Measurements from ENCODE around the gene MRPL1.

DNA sequence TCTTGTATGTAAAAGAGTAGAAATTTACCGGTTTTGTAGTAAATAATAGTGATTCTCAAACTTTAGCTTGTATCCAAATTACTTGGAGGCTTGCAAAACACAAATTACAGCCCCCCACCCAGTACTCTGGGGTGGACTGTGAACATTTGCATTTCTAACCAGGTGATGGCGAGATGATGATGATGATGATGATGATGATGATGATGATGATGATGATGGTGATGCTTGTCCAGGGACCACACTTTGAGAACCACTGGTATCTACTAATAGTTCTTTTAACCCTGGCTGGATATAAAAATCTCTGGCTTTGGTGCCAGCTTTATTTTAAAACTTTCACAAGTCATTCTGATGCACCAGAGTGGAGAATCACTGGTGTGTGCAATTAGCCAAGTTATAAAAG is 96.3 kb downstream of the MRPL1 start:
- TF ChIP-seq, protein P1, sequence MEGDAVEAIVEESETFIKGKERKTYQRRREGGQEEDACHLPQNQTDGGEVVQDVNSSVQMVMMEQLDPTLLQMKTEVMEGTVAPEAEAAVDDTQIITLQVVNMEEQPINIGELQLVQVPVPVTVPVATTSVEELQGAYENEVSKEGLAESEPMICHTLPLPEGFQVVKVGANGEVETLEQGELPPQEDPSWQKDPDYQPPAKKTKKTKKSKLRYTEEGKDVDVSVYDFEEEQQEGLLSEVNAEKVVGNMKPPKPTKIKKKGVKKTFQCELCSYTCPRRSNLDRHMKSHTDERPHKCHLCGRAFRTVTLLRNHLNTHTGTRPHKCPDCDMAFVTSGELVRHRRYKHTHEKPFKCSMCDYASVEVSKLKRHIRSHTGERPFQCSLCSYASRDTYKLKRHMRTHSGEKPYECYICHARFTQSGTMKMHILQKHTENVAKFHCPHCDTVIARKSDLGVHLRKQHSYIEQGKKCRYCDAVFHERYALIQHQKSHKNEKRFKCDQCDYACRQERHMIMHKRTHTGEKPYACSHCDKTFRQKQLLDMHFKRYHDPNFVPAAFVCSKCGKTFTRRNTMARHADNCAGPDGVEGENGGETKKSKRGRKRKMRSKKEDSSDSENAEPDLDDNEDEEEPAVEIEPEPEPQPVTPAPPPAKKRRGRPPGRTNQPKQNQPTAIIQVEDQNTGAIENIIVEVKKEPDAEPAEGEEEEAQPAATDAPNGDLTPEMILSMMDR (conservative IDR thresholded peaks at IDR 0.05 in 1 of 2, IDR thresholded peaks at IDR 0.05 in 1 of 2; ENCODE audit: low read depth in 1 of 2, low read length in 2 of 2), result no peak
- no peak for TF ChIP-seq EZH2 (IDR thresholded peaks at IDR 0.05; ENCODE audit: low read length, missing control alignments)

All from fibroblast of lung (primary cell).